Cardiac muscle cell (in vitro differentiated cells and primary cell): Measurements from ENCODE around the gene ABR. TPM values are rescaled to one million over a fixed set of nuclear protein-coding genes. Genes with fewer than 3 reads are reported as not detected.

ENCODE experiments used
- DNase-seq, 2 donors: peaks; one replicate each; pipeline versions ENCODE4 v3.0.0 to v3.0.0-alpha.2; 2010 to 2017; ENCODE audit warnings: low read depth in 1 of 2, low spot score in 1 of 2
- H3K27ac ChIP-seq: fragments of 200-600 bp; sonication (generic); 2 replicates; pipeline ENCODE4 v1.5.1; 2016
- H3K27me3 ChIP-seq: fragments of 200-600 bp; sonication (generic); 2 replicates; pipeline ENCODE4 v1.6.0; 2016; ENCODE audit warnings: control low read depth
- H3K36me3 ChIP-seq: fragments of 200-600 bp; sonication (generic); 2 replicates; pipeline ENCODE4 v1.5.1; 2016; ENCODE audit warnings: control low read depth
- H3K4me1 ChIP-seq: fragments of 200-600 bp; sonication (generic); 2 replicates; pipeline ENCODE4 v1.8.1; 2017; ENCODE audit warnings: low read depth, mild to moderate bottlenecking, mixed run types
- H3K4me3 ChIP-seq: fragments of 200-600 bp; sonication (generic); 2 replicates; pipeline ENCODE4 v1.5.1; 2016; ENCODE audit warnings: mild to moderate bottlenecking
- H3K9me3 ChIP-seq: fragments of 200-600 bp; sonication (generic); 2 replicates; pipeline ENCODE4 v1.5.1; 2017; ENCODE audit warnings: low read depth, mild to moderate bottlenecking, control low read depth
- CTCF ChIP-seq: IDR thresholded peaks from 2 replicates; pipeline ENCODE4 v1.5.1; 2012; ENCODE audit warnings: low read depth, mild to moderate bottlenecking, low read length
- polyA plus RNA-seq: library from polyadenylated mRNA; unstranded; fragments of >200 nt; fragmentation: Nextera tagmentation; extraction: Ambion mirVana; gene quantifications from 2 replicates; pipeline ENCODE4 v1.2.1, GENCODE V29; 2016
- total RNA-seq: library from RNA; depleted of rRNA; stranded (reverse); fragments of >200 nt; gene quantifications from 2 replicates; pipeline ENCODE4 v1.2.3, GENCODE V29; 2016

The ABR gene
- total and polyA plus RNA-seq, 2 experiments from 2014 or later: 23.5 to 67.5 TPM

GRCh38 chr17:987931-988330 is 191.8 kb downstream of the ABR start:
- H3K36me3 ChIP-seq: no peaks in the 10 kb centered on the region
- no peaks in the 10 kb centered on the region for H3K27me3 ChIP-seq
- no peak for TF ChIP-seq CTCF
- H3K4me1 ChIP-seq: no peaks in the 10 kb centered on the region
- no peak for DNase-seq
- no peak overlapping the region for H3K4me3 ChIP-seq
- no peaks in the 10 kb centered on the region for H3K9me3 ChIP-seq
- no peak overlapping the region for H3K27ac ChIP-seq

GRCh38 chr17:986322-986929 is 193.4 kb downstream of the ABR start:
- no peaks in the 10 kb centered on the region for H3K4me1 ChIP-seq
- TF ChIP-seq CTCF: no peak
- DNase-seq: no peak

GRCh38 chr17:983921-984320 is 195.9 kb downstream of the ABR start:
- TF ChIP-seq CTCF: no peak
- H3K27ac ChIP-seq: no peak overlapping the region
- no peaks in the 10 kb centered on the region for H3K36me3 ChIP-seq
- peaks cover 7% of the 10 kb centered on the region for H3K4me1 ChIP-seq
- DNase-seq: no peak
- H3K27me3 ChIP-seq: no peaks in the 10 kb centered on the region
- H3K9me3 ChIP-seq: no peaks in the 10 kb centered on the region
- no peak overlapping the region for H3K4me3 ChIP-seq

More at GRCh38 chr17:986322-986929, 193.4 kb downstream of the ABR start:
- no peaks in the 10 kb centered on the region for H3K9me3 ChIP-seq
- no peak overlapping the region for H3K4me3 ChIP-seq
- no peaks in the 10 kb centered on the region for H3K36me3 ChIP-seq
- no peak overlapping the region for H3K27ac ChIP-seq
- no peaks in the 10 kb centered on the region for H3K27me3 ChIP-seq

GRCh38 chr17:981292-981658 is 198.5 kb downstream of the ABR start:
- no peak for TF ChIP-seq CTCF
- Histone ChIP-seq H3K4me1 (peaks cover 24% of the 10 kb centered on the region), H3K27me3 (no peaks in the 10 kb centered on the region), H3K9me3 (no peaks in the 10 kb centered on the region), H3K36me3 (no peaks in the 10 kb centered on the region), H3K27ac (no peak overlapping the region), H3K4me3 (no peak overlapping the region)
- no peak for DNase-seq

GRCh38 chr17:980406-981291 is 199.1 kb downstream of the ABR start:
- no peaks in the 10 kb centered on the region for H3K36me3 ChIP-seq
- H3K4me3 ChIP-seq: peak overlapping the region; percentile 42
- TF ChIP-seq CTCF: peak; percentile 74
- peaks cover 30% of the 10 kb centered on the region for H3K4me1 ChIP-seq
- peak overlapping the region; percentile 90 for H3K27ac ChIP-seq
- no peaks in the 10 kb centered on the region for H3K27me3 ChIP-seq
- H3K9me3 ChIP-seq: no peaks in the 10 kb centered on the region
- DNase-seq: peak; percentile 89 to 93
